Hepatocyte (in vitro differentiated cells): ENCODE measurements around the gene DCT. TPM values are rescaled to one million over a fixed set of nuclear protein-coding genes. Genes with fewer than 3 reads are reported as not detected.

Experiments used
- DNase-seq: peaks from one replicate; pipeline ENCODE4 v3.0.0-alpha.2; 2016; ENCODE audit warnings: low spot score
- H2AFZ ChIP-seq: fragments of 200-600 bp; sonication (generic); 2 replicates; pipeline ENCODE4 v1.6.0; 2016; ENCODE audit warnings: antibody characterized with exemption, mild to moderate bottlenecking
- H3K27ac ChIP-seq: fragments of 200-600 bp; sonication (generic); 2 replicates; pipeline ENCODE4 v1.5.1; 2016; ENCODE audit warnings: mild to moderate bottlenecking
- H3K27me3 ChIP-seq: fragments of 200-600 bp; sonication (generic); 2 replicates; pipeline ENCODE4 v1.6.1; 2016
- H3K36me3 ChIP-seq: fragments of 200-600 bp; sonication (generic); replicated peaks from 2 replicates; pipeline ENCODE4 v1.5.1; 2016; ENCODE audit warnings: low read depth; ENCODE audit not compliant: insufficient read depth
- H3K4me1 ChIP-seq: fragments of 200-600 bp; sonication (generic); 2 replicates; pipeline ENCODE4 v1.5.1; 2016; ENCODE audit warnings: mild to moderate bottlenecking, moderate library complexity; ENCODE audit not compliant: insufficient read depth
- H3K4me2 ChIP-seq: fragments of 200-600 bp; sonication (generic); 2 replicates; pipeline ENCODE4 v1.6.0; 2016
- H3K4me3 ChIP-seq: fragments of 200-600 bp; sonication (generic); 2 replicates; pipeline ENCODE4 v1.5.1; 2016; ENCODE audit warnings: mild to moderate bottlenecking
- H3K79me2 ChIP-seq: fragments of 200-600 bp; sonication (generic); 2 replicates; pipeline ENCODE4 v1.6.0; 2017; ENCODE audit warnings: mild to moderate bottlenecking
- H3K9me2 ChIP-seq: fragments of 200-600 bp; sonication (generic); replicated peaks from 2 replicates; pipeline ENCODE4 v1.6.0; 2017; ENCODE audit warnings: mild to moderate bottlenecking; ENCODE audit not compliant: insufficient read depth
- H3K9me3 ChIP-seq: fragments of 200-600 bp; sonication (generic); 2 replicates; pipeline ENCODE4 v1.5.1; 2016; ENCODE audit warnings: low read depth, mild to moderate bottlenecking
- H4K20me1 ChIP-seq: fragments of 200-600 bp; sonication (generic); 2 replicates; pipeline ENCODE4 v1.6.0; 2016; ENCODE audit warnings: mild to moderate bottlenecking; ENCODE audit not compliant: insufficient read depth, poor library complexity, severe bottlenecking
- EZH2 ChIP-seq: fragments of 200-600 bp; sonication (generic); IDR thresholded peaks from 2 replicates; pipeline ENCODE4 v1.6.1; 2016; ENCODE audit warnings: antibody characterized with exemption, mild to moderate bottlenecking, borderline replicate concordance
- EZH2phosphoT487 ChIP-seq: fragments of 200-600 bp; sonication (generic); IDR thresholded peaks from one replicate; pipeline ENCODE4 v1.6.1; 2018; ENCODE audit warnings: antibody characterized with exemption, mild to moderate bottlenecking, low read depth, moderate library complexity; ENCODE audit not compliant: unreplicated experiment, severe bottlenecking
- WGBS: methylation state at CpG from one replicate; pipeline ENCODE4 v1.1.6; 2016; ENCODE audit warnings: low lambda C conversion rate; ENCODE audit errors: missing lambda C conversion rate; 5-methylcytosine and 5-hydroxymethylcytosine counted together
- polyA plus RNA-seq: library from polyadenylated mRNA; unstranded; fragments of >200 nt; fragmentation: Nextera tagmentation; extraction: Ambion mirVana; gene quantifications from 2 replicates; pipeline ENCODE4 v1.2.1, GENCODE V29; 2016
- total RNA-seq: library from RNA; depleted of rRNA; stranded (reverse); fragments of >200 nt; gene quantifications from 2 replicates; pipeline ENCODE4 v1.2.3, GENCODE V29; 2014
- TF ChIP-seq, protein P1 (sequence below): fragments of 200-600 bp; sonication (generic); IDR thresholded peaks from 2 replicates; pipeline ENCODE4 v1.5.1; 2016; ENCODE audit warnings: antibody characterized with exemption, mild to moderate bottlenecking; ENCODE audit not compliant: poor library complexity

Gene DCT
- total and polyA plus RNA-seq, 2 experiments from 2014 or later = not detected

DNA sequence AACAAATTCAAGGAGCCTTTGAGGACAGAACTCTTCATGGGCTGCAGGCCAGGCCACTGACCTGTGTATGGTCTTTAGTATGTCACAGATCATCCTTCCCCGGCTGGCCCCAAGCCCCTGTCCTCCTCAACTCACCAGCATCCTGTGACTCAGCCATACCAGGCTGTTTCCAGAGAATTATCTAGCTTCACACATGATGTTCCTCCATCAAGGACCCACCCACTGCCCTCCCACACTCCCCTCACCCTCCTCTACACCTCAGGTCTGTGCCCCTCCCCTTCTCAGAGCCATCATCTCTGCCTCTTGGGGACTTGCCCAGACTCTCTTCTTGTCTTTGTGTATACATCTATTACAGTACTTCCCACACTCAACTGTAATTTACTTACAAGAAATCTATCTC, 14.7 kb downstream of the DCT start:
- no peak for DNase-seq
- Histone ChIP-seq H3K9me3 (no peaks in the 10 kb centered on the region), H3K4me3 (no peak overlapping the region), H3K79me2 (no peaks in the 10 kb centered on the region), H3K27me3 (no peaks in the 10 kb centered on the region), H3K36me3 (no peaks in the 10 kb centered on the region), H4K20me1 (no peaks in the 10 kb centered on the region), H3K4me2 (no peak overlapping the region), H3K4me1 (no peaks in the 10 kb centered on the region), H3K27ac (no peak overlapping the region), H2AFZ (no peak overlapping the region), H3K9me2 (no peaks in the 10 kb centered on the region)
- 82% methylated on average over 1 of the region's 1 CpG for WGBS
- no peak for TF ChIP-seq EZH2phosphoT487
- TF ChIP-seq, protein P1, sequence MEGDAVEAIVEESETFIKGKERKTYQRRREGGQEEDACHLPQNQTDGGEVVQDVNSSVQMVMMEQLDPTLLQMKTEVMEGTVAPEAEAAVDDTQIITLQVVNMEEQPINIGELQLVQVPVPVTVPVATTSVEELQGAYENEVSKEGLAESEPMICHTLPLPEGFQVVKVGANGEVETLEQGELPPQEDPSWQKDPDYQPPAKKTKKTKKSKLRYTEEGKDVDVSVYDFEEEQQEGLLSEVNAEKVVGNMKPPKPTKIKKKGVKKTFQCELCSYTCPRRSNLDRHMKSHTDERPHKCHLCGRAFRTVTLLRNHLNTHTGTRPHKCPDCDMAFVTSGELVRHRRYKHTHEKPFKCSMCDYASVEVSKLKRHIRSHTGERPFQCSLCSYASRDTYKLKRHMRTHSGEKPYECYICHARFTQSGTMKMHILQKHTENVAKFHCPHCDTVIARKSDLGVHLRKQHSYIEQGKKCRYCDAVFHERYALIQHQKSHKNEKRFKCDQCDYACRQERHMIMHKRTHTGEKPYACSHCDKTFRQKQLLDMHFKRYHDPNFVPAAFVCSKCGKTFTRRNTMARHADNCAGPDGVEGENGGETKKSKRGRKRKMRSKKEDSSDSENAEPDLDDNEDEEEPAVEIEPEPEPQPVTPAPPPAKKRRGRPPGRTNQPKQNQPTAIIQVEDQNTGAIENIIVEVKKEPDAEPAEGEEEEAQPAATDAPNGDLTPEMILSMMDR = no peak
- no peak for TF ChIP-seq EZH2

- Histone ChIP-seq H3K79me2 (no peaks in the 10 kb centered on the region), H4K20me1 (no peaks in the 10 kb centered on the region), H3K9me2 (no peaks in the 10 kb centered on the region), H3K27ac (no peak overlapping the region), H3K4me1 (no peaks in the 10 kb centered on the region), H3K4me2 (no peak overlapping the region), H3K4me3 (no peak overlapping the region), H3K9me3 (no peaks in the 10 kb centered on the region), H3K27me3 (no peaks in the 10 kb centered on the region), H2AFZ (no peak overlapping the region), H3K36me3 (no peaks in the 10 kb centered on the region)
- no peak for DNase-seq
- TF ChIP-seq, protein P1 = no peak
- TF ChIP-seq EZH2phosphoT487 (no peak), EZH2 (no peak)
- WGBS = 82% methylated on average over 6 of the region's 6 CpGs
Measured at GRCh38 chr13:94462670-94463069, 16.8 kb downstream of the DCT start.

GRCh38 chr13:94459116-94459515, 20.4 kb downstream of the DCT start:
- TF ChIP-seq, protein P1 = no peak
- TF ChIP-seq EZH2phosphoT487 (no peak), EZH2 (no peak)
- H3K9me3 ChIP-seq = no peaks in the 10 kb centered on the region
- H3K4me1 ChIP-seq = no peaks in the 10 kb centered on the region
- no peaks in the 10 kb centered on the region for H3K79me2 ChIP-seq
- no peaks in the 10 kb centered on the region for H3K36me3 ChIP-seq
- H3K27me3 ChIP-seq = no peaks in the 10 kb centered on the region
- 89% methylated on average over 1 of the region's 1 CpG for WGBS
- H3K4me2 ChIP-seq = no peak overlapping the region
- no peak for DNase-seq
- H3K27ac ChIP-seq = no peak overlapping the region
- no peak overlapping the region for H2AFZ ChIP-seq
- H4K20me1 ChIP-seq = no peaks in the 10 kb centered on the region
- H3K4me3 ChIP-seq = no peak overlapping the region
- no peaks in the 10 kb centered on the region for H3K9me2 ChIP-seq

GRCh38 chr13:94455414-94455813, 24.1 kb downstream of the DCT start:
- no peaks in the 10 kb centered on the region for H3K4me1 ChIP-seq
- no peak overlapping the region for H3K4me3 ChIP-seq
- DNase-seq = no peak
- no peak overlapping the region for H2AFZ ChIP-seq
- no peaks in the 10 kb centered on the region for H3K79me2 ChIP-seq
- TF ChIP-seq, protein P1 = no peak
- TF ChIP-seq EZH2phosphoT487 (no peak), EZH2 (no peak)
- H3K9me3 ChIP-seq = no peaks in the 10 kb centered on the region
- H3K36me3 ChIP-seq = no peaks in the 10 kb centered on the region
- H4K20me1 ChIP-seq = no peaks in the 10 kb centered on the region
- 59% methylated on average over 2 of the region's 2 CpGs for WGBS
- no peaks in the 10 kb centered on the region for H3K9me2 ChIP-seq
- H3K27me3 ChIP-seq = no peaks in the 10 kb centered on the region
- no peak overlapping the region for H3K4me2 ChIP-seq
- H3K27ac ChIP-seq = no peak overlapping the region
